Stomach (tissue), 4 donors: ENCODE data around the gene UBE3A.

Experiments
- CTCF ChIP-seq, 7 experiments: fragments of 450-650 bp in 4 of 7; fragments of 200-600 bp in 3 of 7; sonication (generic) in 3 of 7; IDR thresholded peaks; one replicate each; pipeline ENCODE4 v1.5.1; 2016 to 2019; ENCODE audit warnings: antibody characterized with exemption in 7 of 7, control low read depth in 2 of 7, mild to moderate bottlenecking in 1 of 7
- EP300 ChIP-seq: sonication (generic); formaldehyde crosslinking; IDR thresholded peaks from one replicate; pipeline ENCODE4 v1.6.1; 2017; ENCODE audit warnings: antibody characterized with exemption
- POLR2A ChIP-seq, 4 donors: fragments of 450-650 bp; IDR thresholded peaks; one replicate each; pipeline ENCODE4 v1.6.1; 2016; ENCODE audit warnings: antibody characterized with exemption in 4 of 4, control low read depth in 2 of 4, mild to moderate bottlenecking in 1 of 4, moderate library complexity in 1 of 4

GRCh38 chr15:25481208-25481859, 42.5 kb upstream of the UBE3A start:
- TF ChIP-seq POLR2A (IDR thresholded peaks at IDR 0.05) (no peak), CTCF (IDR thresholded peaks at IDR 0.05) (no peak), EP300 (no peak)
